Memory B cell (primary cell): ENCODE data around the gene ANKRD6.

Experiments
- ATAC-seq: fragments of 150-1000 bp; cut with Tn5 transposase; 2 replicates; pipeline ENCODE4 v1.10.0; 2021; ENCODE audit warnings: low read depth, mild to moderate bottlenecking, moderate library complexity
- DNase-seq, 2 donors: peaks; one replicate each; pipeline ENCODE4 v3.0.0; 2022; ENCODE audit warnings: low spot score in 2 of 2
- H3K27ac Mint-ChIP-seq: one replicate; pipeline ENCODE4 v1.8.0; 2022; ENCODE audit warnings: mild to moderate bottlenecking, moderate library complexity, mixed read lengths
- H3K27me3 Mint-ChIP-seq: one replicate; pipeline ENCODE4 v1.8.0; 2022; ENCODE audit warnings: mixed read lengths
- H3K36me3 Mint-ChIP-seq: one replicate; pipeline ENCODE4 v1.8.0; 2022; ENCODE audit warnings: mild to moderate bottlenecking, mixed read lengths
- H3K4me1 Mint-ChIP-seq: one replicate; pipeline ENCODE4 v1.8.0; 2022; ENCODE audit warnings: mixed read lengths
- H3K4me3 Mint-ChIP-seq: one replicate; pipeline ENCODE4 v1.8.0; 2022; ENCODE audit warnings: mild to moderate bottlenecking, moderate library complexity, mixed read lengths
- H3K9me3 Mint-ChIP-seq: one replicate; pipeline ENCODE4 v1.8.0; 2022; ENCODE audit warnings: mixed read lengths

The ANKRD6 gene

GRCh38 chr6:89583559-89583958 is 150.6 kb downstream of the ANKRD6 start:
- Mint-ChIP-seq H3K27me3 (peaks cover 2% of the 10 kb centered on the region), H3K9me3 (no peaks in the 10 kb centered on the region), H3K4me3 (no peak overlapping the region), H3K36me3 (peaks cover 5% of the 10 kb centered on the region), H3K27ac (no peak overlapping the region), H3K4me1 (peaks cover 2% of the 10 kb centered on the region)
- no peak for DNase-seq
- ATAC-seq: no peak

GRCh38 chr6:89584539-89584938 is 151.6 kb downstream of the ANKRD6 start:
- no peak overlapping the region for H3K27ac Mint-ChIP-seq
- H3K4me1 Mint-ChIP-seq: peaks cover 2% of the 10 kb centered on the region
- peaks cover 2% of the 10 kb centered on the region for H3K27me3 Mint-ChIP-seq

DNA sequence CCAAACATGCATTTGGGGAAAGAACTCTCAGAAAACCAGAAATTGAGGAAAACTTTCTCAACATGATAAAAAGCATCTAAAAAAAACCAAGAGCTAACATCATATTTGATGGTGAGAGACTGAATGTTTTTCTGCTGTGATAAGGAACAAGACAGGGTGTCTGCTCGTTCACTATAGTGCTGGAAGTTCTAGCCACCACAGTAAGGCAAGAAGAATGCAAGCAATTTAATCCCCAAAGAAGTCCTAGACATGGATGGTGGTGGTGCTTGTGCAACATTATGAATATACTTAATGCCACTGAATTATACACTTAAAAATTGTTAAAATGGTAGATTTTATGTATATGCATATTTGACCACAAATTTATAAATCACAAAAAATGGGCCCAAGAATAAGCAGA is 152.2 kb downstream of the ANKRD6 start:
- DNase-seq (no peak), ATAC-seq (no peak)
- H3K4me3 Mint-ChIP-seq: no peak overlapping the region
- peaks cover 3% of the 10 kb centered on the region for H3K36me3 Mint-ChIP-seq
- H3K27ac Mint-ChIP-seq: no peak overlapping the region
- H3K27me3 Mint-ChIP-seq: no peaks in the 10 kb centered on the region
- H3K4me1 Mint-ChIP-seq: no peaks in the 10 kb centered on the region
- H3K9me3 Mint-ChIP-seq: no peaks in the 10 kb centered on the region

More at GRCh38 chr6:89584539-89584938, 151.6 kb downstream of the ANKRD6 start:
- no peak overlapping the region for H3K4me3 Mint-ChIP-seq
- no peak for DNase-seq
- H3K36me3 Mint-ChIP-seq: peaks cover 5% of the 10 kb centered on the region
- no peaks in the 10 kb centered on the region for H3K9me3 Mint-ChIP-seq
- no peak for ATAC-seq

DNA sequence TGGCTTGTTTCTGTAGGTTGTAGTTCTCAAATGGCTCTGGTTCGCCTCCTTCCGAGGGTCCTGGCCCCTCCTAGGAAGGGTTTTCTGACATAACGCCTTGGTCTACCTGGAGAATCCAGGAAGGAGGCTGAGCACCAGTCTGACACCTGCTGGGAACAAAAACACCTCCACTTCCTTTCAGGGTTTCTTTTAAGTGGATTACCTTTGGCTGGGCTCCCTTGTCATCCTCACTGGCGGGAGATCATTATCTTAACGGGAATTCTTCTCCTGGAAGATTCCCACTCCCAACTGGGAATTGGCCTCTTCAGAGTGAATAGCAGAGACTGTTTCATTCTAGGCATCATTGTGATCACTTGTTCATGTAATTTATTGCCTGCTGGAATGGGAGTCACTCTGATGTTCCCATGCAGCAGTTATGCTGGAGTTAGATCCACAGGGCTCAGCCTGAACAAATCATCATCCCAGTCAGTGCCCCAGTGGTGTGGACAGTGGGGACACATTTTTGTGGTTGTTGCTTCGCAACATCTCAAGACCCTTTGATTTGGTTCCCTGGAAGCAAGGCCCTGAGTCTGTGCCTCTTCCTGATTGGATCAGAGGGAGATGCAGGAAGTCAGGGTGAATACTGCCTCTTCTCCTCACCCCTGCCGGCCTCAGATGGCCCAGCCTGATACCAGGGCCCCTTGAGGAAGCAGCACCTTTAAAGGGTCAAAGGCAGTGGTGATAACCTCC is 156.5 kb downstream of the ANKRD6 start:
- Mint-ChIP-seq H3K36me3 (no peaks in the 10 kb centered on the region), H3K27ac (no peak overlapping the region), H3K27me3 (no peaks in the 10 kb centered on the region), H3K4me1 (no peaks in the 10 kb centered on the region), H3K9me3 (no peaks in the 10 kb centered on the region), H3K4me3 (no peak overlapping the region)
- DNase-seq: no peak
- no peak for ATAC-seq

- Mint-ChIP-seq H3K27ac (no peak overlapping the region), H3K4me3 (no peak overlapping the region), H3K27me3 (no peaks in the 10 kb centered on the region), H3K4me1 (no peaks in the 10 kb centered on the region), H3K36me3 (no peaks in the 10 kb centered on the region), H3K9me3 (no peaks in the 10 kb centered on the region)
- ATAC-seq: no peak
- no peak for DNase-seq
Measured at GRCh38 chr6:89590133-89590532, 157.2 kb downstream of the ANKRD6 start.

DNA sequence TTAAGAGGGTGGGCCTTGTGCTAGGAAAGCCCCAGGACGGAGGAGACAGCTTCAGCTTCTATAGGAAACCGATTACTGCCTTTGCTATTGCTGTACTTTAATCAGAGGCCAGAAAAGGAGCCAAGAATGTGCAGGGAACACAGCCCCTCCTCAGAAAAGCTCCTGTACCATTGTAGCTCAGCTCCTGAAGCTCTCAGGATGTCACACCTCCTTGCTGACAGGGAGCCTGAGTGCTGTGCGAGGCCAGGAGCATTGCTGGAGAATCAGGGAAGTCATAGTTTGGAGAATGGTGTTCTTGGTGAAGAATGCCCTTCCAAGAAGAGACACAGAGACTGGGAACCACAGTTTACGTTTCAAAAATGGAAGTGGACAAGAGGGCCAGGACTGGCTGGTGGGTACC is 158.8 kb downstream of the ANKRD6 start:
- DNase-seq (no peak), ATAC-seq (no peak)
- Mint-ChIP-seq H3K27me3 (no peaks in the 10 kb centered on the region), H3K4me1 (peaks cover 11% of the 10 kb centered on the region), H3K27ac (no peak overlapping the region), H3K9me3 (no peaks in the 10 kb centered on the region), H3K36me3 (peaks cover 1% of the 10 kb centered on the region), H3K4me3 (no peak overlapping the region)

DNA sequence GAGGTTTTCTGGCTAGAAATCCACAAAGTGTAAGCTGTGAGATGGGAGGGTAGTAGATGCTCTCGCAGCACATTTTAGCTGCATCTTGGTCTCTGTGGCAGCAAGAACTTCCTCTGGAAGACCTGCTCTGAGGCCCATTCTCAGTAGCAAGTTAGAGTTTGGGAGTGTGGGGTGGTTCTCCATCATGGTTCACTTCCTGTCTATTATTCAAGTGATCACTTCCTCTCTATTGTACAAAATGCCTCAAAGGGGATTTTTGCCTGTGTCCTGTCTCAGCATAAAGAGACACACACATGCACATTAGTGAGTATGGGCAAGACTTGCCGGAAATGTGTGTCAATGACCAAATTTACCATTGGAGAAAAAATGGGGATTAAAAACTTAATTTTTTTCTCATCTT is 163.1 kb downstream of the ANKRD6 start:
- no peaks in the 10 kb centered on the region for H3K27me3 Mint-ChIP-seq
- peaks cover 3% of the 10 kb centered on the region for H3K36me3 Mint-ChIP-seq
- peak overlapping the region; percentile 96 for H3K27ac Mint-ChIP-seq
- no peak overlapping the region for H3K4me3 Mint-ChIP-seq
- peaks cover 20% of the 10 kb centered on the region for H3K4me1 Mint-ChIP-seq
- peak; percentile 13 to 45 for DNase-seq
- peaks cover 1% of the 10 kb centered on the region for H3K9me3 Mint-ChIP-seq
- ATAC-seq: peak; percentile 99

GRCh38 chr6:89596484-89596883 is 163.5 kb downstream of the ANKRD6 start:
- peaks cover 1% of the 10 kb centered on the region for H3K9me3 Mint-ChIP-seq
- H3K4me1 Mint-ChIP-seq: peaks cover 20% of the 10 kb centered on the region
- H3K27ac Mint-ChIP-seq: peak overlapping the region; percentile 96
- DNase-seq (no peak), ATAC-seq (no peak)
- no peaks in the 10 kb centered on the region for H3K27me3 Mint-ChIP-seq
- H3K4me3 Mint-ChIP-seq: no peak overlapping the region
- H3K36me3 Mint-ChIP-seq: peaks cover 3% of the 10 kb centered on the region

GRCh38 chr6:89597372-89597771 is 164.4 kb downstream of the ANKRD6 start:
- H3K4me1 Mint-ChIP-seq: peaks cover 20% of the 10 kb centered on the region
- H3K9me3 Mint-ChIP-seq: peaks cover 1% of the 10 kb centered on the region
- no peak overlapping the region for H3K27ac Mint-ChIP-seq
- H3K4me3 Mint-ChIP-seq: no peak overlapping the region
- peaks cover 3% of the 10 kb centered on the region for H3K36me3 Mint-ChIP-seq
- no peak for ATAC-seq
- H3K27me3 Mint-ChIP-seq: no peaks in the 10 kb centered on the region
- no peak for DNase-seq

- no peak for ATAC-seq
- H3K36me3 Mint-ChIP-seq: peaks cover 3% of the 10 kb centered on the region
- no peak overlapping the region for H3K4me3 Mint-ChIP-seq
- peaks cover 1% of the 10 kb centered on the region for H3K9me3 Mint-ChIP-seq
- H3K27ac Mint-ChIP-seq: no peak overlapping the region
- peaks cover 20% of the 10 kb centered on the region for H3K4me1 Mint-ChIP-seq
- H3K27me3 Mint-ChIP-seq: no peaks in the 10 kb centered on the region
- DNase-seq: no peak
Measured at GRCh38 chr6:89597988-89598387, 165.0 kb downstream of the ANKRD6 start.

- DNase-seq (no peak), ATAC-seq (no peak)
- Mint-ChIP-seq H3K4me1 (peaks cover 20% of the 10 kb centered on the region), H3K27ac (no peak overlapping the region), H3K4me3 (no peak overlapping the region), H3K36me3 (peaks cover 3% of the 10 kb centered on the region), H3K9me3 (peaks cover 1% of the 10 kb centered on the region), H3K27me3 (no peaks in the 10 kb centered on the region)
Measured at GRCh38 chr6:89599727-89600126, 166.8 kb downstream of the ANKRD6 start.

DNA sequence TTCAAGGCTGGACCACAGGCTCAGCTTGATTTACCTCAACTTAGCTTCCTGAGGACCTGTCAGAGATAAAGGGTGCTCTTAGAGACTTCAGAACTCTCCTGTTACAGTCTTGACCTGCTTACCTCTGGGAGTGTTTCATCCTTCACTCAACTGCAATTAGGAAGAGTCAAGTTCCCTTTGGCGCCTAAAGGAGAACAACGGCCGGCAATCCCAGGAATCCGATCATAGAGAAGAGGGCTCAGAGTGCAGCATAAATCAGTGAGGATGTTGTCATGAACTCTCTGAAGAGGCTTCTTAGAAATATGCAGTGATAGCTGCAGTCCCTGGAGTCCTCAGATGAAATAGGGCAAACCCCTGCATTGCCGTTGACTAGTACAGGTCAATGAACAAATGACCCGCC is 169.2 kb downstream of the ANKRD6 start:
- H3K4me1 Mint-ChIP-seq: peaks cover 7% of the 10 kb centered on the region
- DNase-seq (no peak), ATAC-seq (no peak)
- peaks cover 1% of the 10 kb centered on the region for H3K9me3 Mint-ChIP-seq
- no peak overlapping the region for H3K4me3 Mint-ChIP-seq
- H3K27me3 Mint-ChIP-seq: no peaks in the 10 kb centered on the region
- H3K27ac Mint-ChIP-seq: no peak overlapping the region
- H3K36me3 Mint-ChIP-seq: peaks cover 2% of the 10 kb centered on the region

DNA sequence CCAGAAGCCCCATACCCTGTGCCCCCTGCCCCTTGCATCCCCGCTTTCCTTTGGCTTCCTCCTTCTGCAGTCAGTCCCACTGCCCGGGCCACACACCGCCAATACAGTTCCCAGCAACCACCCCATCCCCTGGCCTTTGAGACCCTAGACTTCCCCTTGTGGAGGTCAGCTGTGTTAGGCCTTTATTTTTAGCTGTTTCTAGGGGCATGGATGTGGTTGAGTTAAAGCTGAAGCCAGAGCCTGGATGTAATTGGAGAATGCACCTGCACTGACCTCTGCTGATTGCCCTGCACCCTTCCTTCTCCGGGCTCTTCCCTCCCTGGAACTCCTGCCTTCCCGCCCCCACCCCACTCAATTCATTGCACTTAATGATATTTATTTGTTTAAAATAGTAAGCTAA is 171.7 kb downstream of the ANKRD6 start:
- no peak for DNase-seq
- no peak for ATAC-seq
- Mint-ChIP-seq H3K36me3 (no peaks in the 10 kb centered on the region), H3K9me3 (no peaks in the 10 kb centered on the region), H3K4me1 (no peaks in the 10 kb centered on the region), H3K27me3 (no peaks in the 10 kb centered on the region), H3K27ac (no peak overlapping the region), H3K4me3 (no peak overlapping the region)

GRCh38 chr6:89605861-89606260 is 172.9 kb downstream of the ANKRD6 start:
- Mint-ChIP-seq H3K9me3 (no peaks in the 10 kb centered on the region), H3K4me1 (no peaks in the 10 kb centered on the region), H3K4me3 (no peak overlapping the region), H3K27ac (no peak overlapping the region), H3K36me3 (no peaks in the 10 kb centered on the region), H3K27me3 (no peaks in the 10 kb centered on the region)
- DNase-seq (no peak), ATAC-seq (no peak)

DNA sequence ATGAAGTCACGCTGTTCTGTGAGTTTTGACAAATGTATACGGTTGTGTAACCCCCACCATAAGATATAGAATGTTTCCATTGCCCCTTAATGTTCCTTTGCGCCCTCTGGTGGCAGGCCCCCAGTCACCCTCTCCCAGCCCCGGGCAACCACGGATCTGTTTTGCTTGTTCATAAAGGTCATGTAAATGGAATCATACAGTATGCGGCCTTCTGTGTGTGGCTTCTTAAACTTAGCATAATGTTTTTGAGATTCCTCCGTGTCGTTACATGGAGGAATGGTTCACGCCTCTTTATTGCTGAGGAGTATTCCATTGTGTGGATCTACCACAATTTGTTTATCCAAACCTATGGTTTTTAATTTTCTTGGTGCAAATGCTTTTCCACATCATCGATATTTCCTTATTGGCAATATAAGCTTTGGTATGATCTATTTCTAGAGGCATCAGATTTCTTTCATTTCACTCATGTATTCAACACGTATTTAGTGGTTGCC is 177.2 kb downstream of the ANKRD6 start:
- DNase-seq (peak; percentile 70 to 75), ATAC-seq (peak; percentile 88)
- Mint-ChIP-seq H3K27me3 (no peaks in the 10 kb centered on the region), H3K36me3 (no peaks in the 10 kb centered on the region), H3K27ac (no peak overlapping the region), H3K4me1 (no peaks in the 10 kb centered on the region), H3K4me3 (no peak overlapping the region), H3K9me3 (no peaks in the 10 kb centered on the region)
